ENCODE data around the gene GABRP.
A peak's percentile ranks its signal among the peaks of the same experiment; 100 is the strongest.
"Not testable (repeated sequence)": the region's sequence is repeated elsewhere in the genome, so short reads cannot be mapped to it uniquely, and the experiment has no call there.

GABRP gene

GRCh38 chr5:170809551-170809950 is 26.0 kb downstream of the GABRP start:
- no peak for DNase-seq

GRCh38 chr5:170811719-170812118 is 28.2 kb downstream of the GABRP start:
- no peak for DNase-seq

DNA sequence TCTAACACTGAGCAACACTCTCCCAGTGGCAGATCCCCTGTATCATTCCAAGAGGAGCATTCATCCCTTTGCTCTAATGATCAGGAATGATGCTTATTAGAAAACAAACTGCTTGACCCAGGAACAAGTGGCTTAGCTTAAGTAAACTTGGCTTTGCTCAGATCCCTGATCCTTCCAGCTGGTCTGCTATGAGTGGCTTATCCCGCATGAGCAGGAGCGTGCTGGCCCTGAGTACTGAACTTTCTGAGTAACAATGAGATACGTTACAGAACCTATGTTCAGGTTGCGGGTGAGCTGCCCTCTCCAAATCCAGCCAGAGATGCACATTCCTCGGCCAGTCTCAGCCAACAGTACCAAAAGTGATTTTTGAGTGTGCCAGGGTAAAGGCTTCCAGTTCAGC is 29.7 kb downstream of the GABRP start:
- DNase-seq, result no peak

GRCh38 chr5:170817195-170817594 is 33.7 kb downstream of the GABRP start:
- no peak for DNase-seq

DNA sequence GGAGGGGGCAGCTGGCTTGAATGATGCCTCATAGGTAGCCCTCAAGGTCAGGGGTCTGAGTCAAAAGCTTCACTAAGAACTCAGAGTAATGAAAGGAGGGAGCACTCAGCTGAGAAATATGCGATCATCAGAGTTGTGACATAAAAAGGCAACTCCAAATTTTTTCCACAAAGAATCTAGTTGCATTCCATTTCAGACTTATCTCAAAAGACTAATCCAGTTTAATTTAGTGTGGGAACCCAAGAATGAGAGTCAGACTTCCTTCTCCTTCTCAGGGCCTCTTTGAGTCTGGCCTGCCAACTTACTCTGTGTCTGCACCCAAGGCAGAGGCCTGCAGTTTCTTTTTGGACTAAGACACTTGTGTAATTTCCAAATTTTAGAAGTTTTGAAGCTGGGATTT is 34.7 kb downstream of the GABRP start:
- DNase-seq, result no peak

DNA sequence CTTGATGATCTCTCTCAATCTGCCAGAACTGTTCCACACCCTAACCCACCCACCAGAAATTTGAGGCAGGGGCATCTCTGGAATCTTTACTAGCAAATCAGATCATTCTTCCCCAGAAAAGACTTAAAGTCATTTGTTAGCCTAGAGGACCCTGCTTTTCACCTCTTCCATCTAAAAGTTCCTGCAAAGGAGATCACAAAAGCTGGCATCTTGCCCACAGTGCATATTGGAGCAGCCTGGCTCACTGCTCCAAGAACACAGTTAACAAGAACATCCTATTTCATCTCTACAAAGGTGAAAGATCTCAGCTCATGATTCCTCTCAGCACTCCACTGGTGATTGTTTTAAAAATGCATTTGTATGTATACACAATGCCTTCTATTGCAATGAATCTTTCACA is 36.3 kb downstream of the GABRP start:
- DNase-seq, result no peak

GRCh38 chr5:170821257-170821800 is 37.8 kb downstream of the GABRP start:
- no peak for DNase-seq

- no peak for DNase-seq
These were observed 42.6 kb downstream of the GABRP start for GRCh38 chr5:170826117-170826516.

GRCh38 chr5:170832241-170832640 is 48.7 kb downstream of the GABRP start:
- DNase-seq, result no peak

- not testable (repeated sequence) for DNase-seq
These were observed 50.5 kb downstream of the GABRP start for GRCh38 chr5:170833981-170834380.

DNA sequence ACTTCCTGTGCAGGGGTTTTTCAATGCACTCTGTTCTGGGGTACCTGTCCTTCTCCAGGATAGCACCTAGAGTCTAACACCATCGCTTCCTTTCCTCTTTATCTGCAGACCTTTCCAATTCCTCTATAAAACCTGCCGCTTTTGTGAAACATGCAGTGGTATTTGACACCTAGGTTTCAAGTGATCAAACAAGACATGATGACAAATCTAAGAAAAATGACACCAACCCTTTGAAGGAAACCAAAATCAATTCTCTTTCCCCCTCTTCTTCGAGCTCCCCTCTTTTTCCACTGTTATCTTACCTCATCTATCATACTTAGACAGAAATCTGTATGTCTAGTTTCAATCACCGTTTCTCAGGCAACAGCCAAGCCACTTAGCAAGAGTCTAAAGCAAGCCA is 52.7 kb downstream of the GABRP start:
- DNase-seq, result no peak

GRCh38 chr5:170843870-170844269 is 60.3 kb downstream of the GABRP start:
- DNase-seq, result no peak

DNA sequence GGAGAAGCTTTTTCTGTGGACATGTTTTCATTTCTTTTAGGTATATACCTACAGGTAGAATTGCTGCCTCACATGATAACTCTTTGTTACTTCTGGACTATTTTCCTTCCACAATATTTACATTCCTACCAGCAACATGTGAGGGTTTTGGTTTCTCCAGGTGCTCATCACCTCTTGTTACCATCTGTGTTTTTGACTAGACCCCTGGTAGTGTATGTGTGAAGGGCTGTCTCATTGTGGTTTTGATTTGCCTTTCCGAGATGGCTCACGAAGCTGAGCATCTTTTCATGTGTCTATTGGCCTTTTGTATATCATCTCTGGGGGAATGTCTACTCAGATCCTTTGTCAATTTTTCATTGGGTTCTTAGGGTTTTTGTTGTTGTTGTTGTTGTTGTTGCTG is 61.1 kb downstream of the GABRP start:
- no peak for DNase-seq

DNA sequence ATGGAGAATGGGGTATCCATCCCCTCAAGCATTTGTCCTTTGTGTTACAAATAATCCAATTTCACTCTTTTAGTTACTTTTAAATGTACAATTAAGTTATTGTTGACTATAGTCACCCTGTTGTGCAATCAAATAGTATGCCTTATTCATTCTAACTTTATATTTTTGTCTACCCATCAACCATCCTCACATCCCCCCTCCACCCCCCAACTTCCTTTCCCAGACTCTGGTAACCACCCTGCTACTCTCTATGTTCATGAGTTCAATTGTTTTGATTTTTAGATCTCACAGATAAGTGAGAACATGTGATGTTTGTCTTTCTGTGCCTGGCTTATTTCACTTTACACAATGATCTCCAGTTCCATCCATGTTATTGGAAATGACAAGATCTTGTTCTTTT is 62.9 kb downstream of the GABRP start:
- DNase-seq, result no peak

- no peak for DNase-seq
These were observed 63.3 kb downstream of the GABRP start for GRCh38 chr5:170846846-170847245.

- no peak for DNase-seq
These were observed 64.5 kb downstream of the GABRP start for GRCh38 chr5:170848033-170848432.

DNA sequence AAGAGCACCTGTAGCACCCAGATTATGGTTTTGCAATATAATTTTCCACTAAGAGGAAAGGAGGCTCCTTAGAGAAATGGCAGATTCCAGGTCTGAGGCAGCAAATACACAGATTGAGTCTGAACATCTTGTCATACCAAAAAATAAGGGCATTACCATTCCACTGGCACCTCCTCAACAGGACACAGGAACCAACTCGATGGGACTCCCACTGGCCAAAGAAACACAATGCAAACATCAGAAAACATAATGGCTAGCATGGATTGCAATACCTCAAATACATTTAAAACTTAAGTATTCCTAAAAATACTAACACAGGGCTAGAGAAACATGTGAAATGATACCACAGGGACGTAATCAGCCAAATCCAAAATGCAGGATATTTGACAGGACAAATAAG is 65.8 kb downstream of the GABRP start:
- DNase-seq, result no peak

GRCh38 chr5:170854566-170854965 is 71.0 kb downstream of the GABRP start:
- no peak for DNase-seq

- DNase-seq, result no peak
These were observed 73.5 kb downstream of the GABRP start for GRCh38 chr5:170857066-170857465.

GRCh38 chr5:170860415-170860814 is 76.9 kb downstream of the GABRP start:
- no peak for DNase-seq

- DNase-seq, result no peak
These were observed 77.5 kb downstream of the GABRP start for GRCh38 chr5:170860818-170861666.

GRCh38 chr5:170861667-170861916 is 78.1 kb downstream of the GABRP start:
- DNase-seq, result no peak

DNA sequence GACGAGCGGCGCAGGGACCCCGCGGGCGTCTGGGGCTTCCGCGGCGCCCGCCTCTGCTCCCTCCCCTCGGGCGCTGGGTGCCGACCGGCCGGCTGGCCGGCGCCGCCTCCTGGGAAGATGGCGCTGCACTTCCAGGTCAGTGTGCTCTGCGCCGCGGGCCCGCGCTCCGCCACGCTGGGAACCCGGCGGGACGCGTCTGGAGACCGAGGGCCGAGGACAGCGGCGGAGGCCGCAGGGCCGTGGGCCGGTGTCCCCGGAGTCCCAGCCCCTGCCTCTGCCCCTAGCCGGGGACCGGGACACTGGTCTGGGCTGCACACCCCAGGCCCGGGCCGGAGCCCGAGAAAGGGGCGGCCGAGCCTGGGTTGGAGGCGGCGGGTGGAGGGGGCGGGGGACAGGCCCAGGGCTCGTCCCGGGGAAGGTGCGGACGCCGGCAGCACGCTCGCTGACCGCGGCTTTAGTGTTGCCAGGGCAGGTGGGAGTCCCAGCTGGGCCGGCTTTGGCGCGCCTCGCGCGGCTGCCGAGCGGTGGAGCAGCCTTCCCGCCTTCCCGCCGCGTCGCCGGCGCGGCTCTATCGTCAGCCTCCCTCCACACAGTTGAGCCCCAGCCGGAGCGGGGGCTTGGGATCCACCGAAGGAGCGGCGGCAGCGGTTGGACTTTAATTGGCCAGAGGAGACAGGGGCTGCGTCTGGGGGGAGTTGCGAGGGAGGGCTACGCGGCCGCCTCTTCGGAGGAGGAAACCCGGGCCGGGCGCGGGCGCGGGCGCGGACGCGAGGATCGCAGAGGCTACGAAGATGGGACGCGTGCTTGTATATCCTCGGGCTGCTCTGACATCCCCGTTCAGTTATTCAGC is 78.6 kb downstream of the GABRP start, which contains the start of gene RANBP17:
Gene RANBP17 (plus strand): TSS at position 102 of the 850 bp plus-strand sequence.
- DNase-seq, result peak; percentile 0 to 4

DNA sequence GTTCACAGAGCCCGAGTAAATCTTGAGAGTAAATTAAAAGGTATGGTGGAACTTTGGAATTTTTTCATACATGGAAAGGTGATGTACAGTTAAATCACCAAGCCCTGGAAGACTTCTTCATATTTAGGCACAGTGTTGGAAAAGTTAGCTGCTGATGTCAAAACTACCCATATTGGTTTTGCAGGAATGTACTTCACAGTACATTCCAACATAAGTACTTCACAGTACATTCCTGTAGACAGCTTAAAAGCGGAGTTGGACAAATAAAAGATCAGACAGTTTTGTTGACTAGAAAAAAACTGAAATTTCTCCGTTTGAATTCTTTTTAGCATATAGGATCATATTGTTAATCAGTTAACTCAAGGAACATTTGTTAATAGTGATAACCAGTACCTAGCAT is 80.1 kb downstream of the GABRP start:
- no peak for DNase-seq
